Naive B cell (primary cell): ENCODE data around the gene CSDE1. TPM values are rescaled to one million over a fixed set of nuclear protein-coding genes. Genes with fewer than 3 reads are reported as not detected.

Source experiments
- ATAC-seq, 2 donors: fragments of 150-1000 bp; cut with Tn5 transposase; 2 replicates each; pipeline ENCODE4 v1.10.0; 2021; ENCODE audit warnings: low read depth in 2 of 2, mild to moderate bottlenecking in 2 of 2, moderate library complexity in 2 of 2
- DNase-seq: peaks from one replicate; pipeline ENCODE4 v3.0.0; 2022
- H3K27ac Mint-ChIP-seq, 6 donors: one replicate each; pipeline ENCODE4 v1.8.0; 2020 to 2022; ENCODE audit warnings: mild to moderate bottlenecking in 6 of 6, mixed read lengths in 6 of 6, moderate library complexity in 5 of 6, inconsistent platforms in 2 of 6
- H3K27me3 Mint-ChIP-seq, 3 donors: one replicate each; pipeline ENCODE4 v1.8.0; 2021 to 2022; ENCODE audit warnings: mixed read lengths in 3 of 3, mild to moderate bottlenecking in 1 of 3
- H3K36me3 Mint-ChIP-seq, 2 donors: one replicate each; pipeline ENCODE4 v1.8.0; 2020 to 2022; ENCODE audit warnings: mixed read lengths in 2 of 2, inconsistent platforms in 1 of 2, mild to moderate bottlenecking in 1 of 2
- H3K4me1 Mint-ChIP-seq, 3 donors: one replicate each; pipeline ENCODE4 v1.8.0; 2020 to 2022; ENCODE audit warnings: mixed read lengths in 3 of 3, inconsistent platforms in 1 of 3, mild to moderate bottlenecking in 1 of 3, moderate library complexity in 1 of 3
- H3K4me3 Mint-ChIP-seq, 8 donors: one replicate each; pipeline ENCODE4 v1.8.0; 2020 to 2022; ENCODE audit warnings: mild to moderate bottlenecking in 8 of 8, mixed read lengths in 8 of 8, moderate library complexity in 8 of 8, inconsistent platforms in 2 of 8
- H3K9me3 Mint-ChIP-seq, 7 donors: one replicate each; pipeline ENCODE4 v1.8.0; 2020 to 2022; ENCODE audit warnings: mixed read lengths in 7 of 7, mild to moderate bottlenecking in 5 of 7, inconsistent platforms in 2 of 7, moderate library complexity in 1 of 7
- polyA plus RNA-seq, 6 donors: library from polyadenylated mRNA; unstranded; fragments of 300-500 nt; fragmentation: Illumina TruSeq; gene quantifications; one replicate each; pipeline ENCODE4 v1.2.3, GENCODE V29; 2021; ENCODE audit warnings: low read depth in 6 of 6

Gene CSDE1
- polyA plus RNA-seq, 6 donors from 2014 or later = 313 to 339 (median 320) TPM

DNA sequence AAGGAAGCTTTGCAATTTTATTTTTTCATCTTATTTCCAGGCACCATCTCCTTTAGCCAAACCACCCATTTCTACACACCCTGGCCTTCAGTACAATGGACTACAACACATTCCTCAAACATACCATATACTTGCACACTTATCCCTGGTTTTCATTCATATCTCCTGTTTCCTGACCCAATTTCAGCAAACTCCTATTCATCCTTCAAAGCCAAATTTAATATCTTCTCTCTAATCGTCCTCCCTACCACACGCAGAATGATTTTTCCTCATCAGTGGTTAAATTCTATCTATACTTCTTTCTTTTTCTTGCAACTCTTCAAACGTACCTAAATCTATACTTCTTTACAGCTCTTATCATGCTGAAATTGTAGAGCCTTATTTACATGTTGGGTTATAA, 90.8 kb downstream of the CSDE1 start:
- Mint-ChIP-seq H3K36me3 (peaks cover 0 to 4% of the 10 kb centered on the region in 2 donors), H3K9me3 (no peaks in the 10 kb centered on the region), H3K4me1 (peaks cover 0 to 10% (median 9%) of the 10 kb centered on the region in 3 donors), H3K27ac (peak overlapping the region in 1 of 6 donors; percentile 65), H3K4me3 (no peak overlapping the region), H3K27me3 (peaks cover 16 to 32% (median 20%) of the 10 kb centered on the region in 3 donors)
- DNase-seq = no peak
- no peak for ATAC-seq

Other genes starting within 250 kb of the CSDE1 start
- gene TRIM33, start 246.8 kb downstream of the CSDE1 start, polyA plus RNA-seq = 10 to 100 TPM; 35.8 to 52.9 (median 46.6) TPM
- gene BCAS2, start 176.4 kb downstream of the CSDE1 start, polyA plus RNA-seq = 100 to 1,000 TPM in 4 of 6 donors, 10 to 100 TPM in 2; 97.3 to 160 (median 115) TPM
- gene DENND2C, start 87.9 kb downstream of the CSDE1 start, polyA plus RNA-seq = 1 to 10 TPM in 2 of 6 donors, under 1 TPM in 3, not detected in 1; 0.13 to 1.8 (median 0.57) TPM
- not detected for gene AMPD1, start 62.4 kb downstream of the CSDE1 start, polyA plus RNA-seq
- 10 to 100 TPM; 36.5 to 53.8 (median 46.8) TPM for gene NRAS, start 41.2 kb downstream of the CSDE1 start, polyA plus RNA-seq
- gene SIKE1, start 22.7 kb upstream of the CSDE1 start, polyA plus RNA-seq = 10 to 100 TPM; 29.1 to 44.2 (median 36.3) TPM
- gene SYCP1, start 96.9 kb upstream of the CSDE1 start, polyA plus RNA-seq = not detected